Progenitor cell of endocrine pancreas (in vitro differentiated cells): ENCODE measurements around the gene POU6F2. TPM values are rescaled to one million over a fixed set of nuclear protein-coding genes. Genes with fewer than 3 reads are reported as not detected.

ENCODE experiments used
- DNase-seq: peaks from one replicate; pipeline ENCODE4 v3.0.0; 2021; ENCODE audit warnings: low spot score; ENCODE audit not compliant: unreplicated experiment
- H3K27ac Mint-ChIP-seq: 2 replicates; pipeline ENCODE4 v1.8.0; 2021; ENCODE audit warnings: mild to moderate bottlenecking, moderate library complexity, mixed read lengths
- H3K27me3 Mint-ChIP-seq: 2 replicates; pipeline ENCODE4 v1.8.0; 2021; ENCODE audit warnings: mixed read lengths
- H3K36me3 Mint-ChIP-seq: 2 replicates; pipeline ENCODE4 v1.8.0; 2022; ENCODE audit warnings: mixed read lengths; ENCODE audit not compliant: insufficient read depth
- H3K4me1 Mint-ChIP-seq: 2 replicates; pipeline ENCODE4 v1.8.0; 2021; ENCODE audit warnings: low read depth, mixed read lengths
- H3K4me3 Mint-ChIP-seq: 2 replicates; pipeline ENCODE4 v1.8.0; 2021; ENCODE audit warnings: low read depth, mild to moderate bottlenecking, moderate library complexity, mixed read lengths
- H3K9me3 Mint-ChIP-seq: 2 replicates; pipeline ENCODE4 v1.8.0; 2021; ENCODE audit warnings: low read depth, mixed read lengths
- CTCF ChIP-seq: fragments of 200-600 bp; sonication (generic); IDR thresholded peaks from one replicate; pipeline ENCODE4 v1.5.0; 2021; ENCODE audit warnings: antibody characterized with exemption, mild to moderate bottlenecking; ENCODE audit not compliant: unreplicated experiment
- total RNA-seq: library from RNA; stranded (reverse); gene quantifications from 2 replicates; pipeline ENCODE4 v1.2.1, GENCODE V29; 2021

POU6F2 gene
- total RNA-seq, 1 donor from 2014 or later: 5.6 TPM

DNA sequence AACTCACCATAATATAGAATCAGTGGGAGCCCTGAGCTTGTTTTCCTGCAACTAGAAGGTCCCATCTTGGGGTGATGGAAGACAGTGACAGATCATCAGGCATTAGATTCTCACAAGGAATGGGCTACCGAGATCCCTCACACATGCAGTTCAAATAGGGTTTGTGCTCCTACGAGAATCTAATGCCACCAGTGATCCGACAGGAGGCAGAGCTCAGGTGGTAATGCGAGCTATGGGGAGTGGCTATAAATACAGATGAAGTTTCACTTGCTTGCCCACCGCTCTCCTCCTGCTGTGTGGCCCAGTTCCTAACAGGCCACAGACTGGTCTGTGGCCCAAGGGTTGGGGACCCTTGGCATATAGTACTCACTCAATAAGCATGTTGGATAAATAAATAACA, 93.4 kb downstream of the POU6F2 start:
- H3K27ac Mint-ChIP-seq: no peak overlapping the region
- no peaks in the 10 kb centered on the region for H3K36me3 Mint-ChIP-seq
- H3K9me3 Mint-ChIP-seq: no peaks in the 10 kb centered on the region
- no peaks in the 10 kb centered on the region for H3K27me3 Mint-ChIP-seq
- H3K4me3 Mint-ChIP-seq: no peak overlapping the region
- no peak for DNase-seq
- peaks cover 6% of the 10 kb centered on the region for H3K4me1 Mint-ChIP-seq
- no peak for TF ChIP-seq CTCF

DNA sequence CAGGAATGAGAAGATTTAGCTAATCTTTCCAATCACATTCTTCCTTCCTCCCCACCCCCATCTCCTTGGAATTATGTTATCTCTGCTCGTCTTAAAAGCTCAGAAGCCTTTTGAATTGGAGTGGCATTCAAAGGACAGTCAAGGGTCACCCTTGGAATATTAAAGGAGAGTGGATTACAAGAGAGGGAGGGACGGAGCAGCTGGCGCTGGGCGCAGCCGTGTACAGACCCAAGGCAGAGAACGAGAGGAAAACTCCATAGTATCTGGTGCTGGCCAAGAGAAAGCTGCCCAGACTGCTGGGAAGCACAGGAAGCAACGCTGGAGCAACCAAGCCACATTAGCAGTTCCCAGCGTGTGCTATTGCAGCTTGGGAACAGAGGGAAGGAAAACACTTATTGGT, 95.7 kb downstream of the POU6F2 start:
- no peak overlapping the region for H3K4me3 Mint-ChIP-seq
- H3K36me3 Mint-ChIP-seq: no peaks in the 10 kb centered on the region
- DNase-seq: no peak
- no peak for TF ChIP-seq CTCF
- no peaks in the 10 kb centered on the region for H3K27me3 Mint-ChIP-seq
- peaks cover 8% of the 10 kb centered on the region for H3K4me1 Mint-ChIP-seq
- no peaks in the 10 kb centered on the region for H3K9me3 Mint-ChIP-seq
- H3K27ac Mint-ChIP-seq: peak overlapping the region; percentile 63

GRCh38 chr7:39075210-39075609, 97.5 kb downstream of the POU6F2 start:
- no peaks in the 10 kb centered on the region for H3K36me3 Mint-ChIP-seq
- TF ChIP-seq CTCF: no peak
- no peak overlapping the region for H3K27ac Mint-ChIP-seq
- no peak overlapping the region for H3K4me3 Mint-ChIP-seq
- H3K27me3 Mint-ChIP-seq: no peaks in the 10 kb centered on the region
- H3K4me1 Mint-ChIP-seq: peaks cover 8% of the 10 kb centered on the region
- H3K9me3 Mint-ChIP-seq: no peaks in the 10 kb centered on the region
- no peak for DNase-seq

GRCh38 chr7:39083781-39084180, 106.1 kb downstream of the POU6F2 start:
- Mint-ChIP-seq H3K9me3 (no peaks in the 10 kb centered on the region), H3K36me3 (no peaks in the 10 kb centered on the region), H3K27ac (no peak overlapping the region), H3K4me1 (peaks cover 21% of the 10 kb centered on the region), H3K27me3 (peaks cover 11% of the 10 kb centered on the region), H3K4me3 (no peak overlapping the region)
- DNase-seq: no peak
- no peak for TF ChIP-seq CTCF

DNA sequence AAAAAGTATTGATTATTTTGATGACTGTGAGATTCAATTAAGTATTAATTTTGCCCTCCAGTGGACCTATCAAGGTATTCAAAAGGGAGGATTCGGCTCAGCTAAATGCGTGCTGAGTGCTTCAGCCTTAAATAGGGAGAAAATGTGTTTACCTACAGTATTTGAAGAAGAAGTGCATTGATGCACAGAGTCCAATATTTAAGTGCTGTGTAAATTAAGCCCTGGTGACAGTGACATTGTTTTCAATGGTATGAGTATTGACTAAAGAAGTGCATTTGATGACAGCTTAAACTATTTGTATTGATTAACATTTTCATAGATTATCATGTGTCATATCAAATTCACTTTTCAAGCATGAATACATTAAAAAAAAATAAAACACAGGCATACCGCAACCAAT, 106.6 kb downstream of the POU6F2 start:
- DNase-seq: no peak
- Mint-ChIP-seq H3K27ac (no peak overlapping the region), H3K36me3 (no peaks in the 10 kb centered on the region), H3K4me3 (no peak overlapping the region), H3K4me1 (peaks cover 21% of the 10 kb centered on the region), H3K27me3 (peaks cover 11% of the 10 kb centered on the region), H3K9me3 (no peaks in the 10 kb centered on the region)
- no peak for TF ChIP-seq CTCF

DNA sequence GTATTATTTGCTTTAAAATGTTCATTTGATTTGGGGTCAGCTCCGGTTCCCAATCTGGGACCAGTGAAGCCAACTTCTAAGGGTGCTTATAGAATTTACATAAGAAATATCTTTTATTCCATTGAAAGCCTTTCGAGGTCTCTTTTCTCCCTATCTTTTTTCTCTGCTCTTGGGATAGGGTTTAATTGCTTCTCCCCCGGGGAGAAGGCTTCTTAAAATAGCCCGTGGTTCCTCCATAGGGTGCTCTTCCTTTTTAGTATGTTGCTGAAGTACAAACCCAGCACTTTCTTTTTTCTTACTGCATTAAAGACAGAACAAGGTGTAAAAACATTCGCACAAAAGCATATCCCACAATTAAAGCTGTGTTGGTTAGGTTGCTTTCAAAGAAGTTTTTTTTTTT, 107.5 kb downstream of the POU6F2 start:
- H3K4me3 Mint-ChIP-seq: peak overlapping the region; percentile 35

More for the DNA sequence above, 107.5 kb downstream of the POU6F2 start:
- no peaks in the 10 kb centered on the region for H3K9me3 Mint-ChIP-seq
- no peak for TF ChIP-seq CTCF
- H3K27me3 Mint-ChIP-seq: peaks cover 11% of the 10 kb centered on the region
- H3K36me3 Mint-ChIP-seq: no peaks in the 10 kb centered on the region
- H3K4me1 Mint-ChIP-seq: peaks cover 21% of the 10 kb centered on the region
- peak overlapping the region; percentile 5 for H3K27ac Mint-ChIP-seq
- no peak for DNase-seq
